ENCODE data around the gene SBF1.

GRCh38 chr22:50439871-50440331 is 34.9 kb downstream of the SBF1 start:
- no peak for TF ChIP-seq CTCF (IDR thresholded peaks at IDR 0.05; ENCODE audit: low read depth, low read length)
- no peak for TF ChIP-seq EZH2phosphoT487 (IDR thresholded peaks at IDR 0.05; ENCODE audit: low read depth)
